H9 (cell line): ENCODE measurements around the gene DOCK7. TPM values are rescaled to one million over a fixed set of nuclear protein-coding genes. Genes with fewer than 3 reads are reported as not detected.

Experiments
- DNase-seq: peaks from one replicate; pipeline ENCODE4 v3.0.0-alpha.2; 2017
- H2AFZ ChIP-seq: one replicate; pipeline ENCODE4 v1.6.1; 2013; ENCODE audit warnings: mild to moderate bottlenecking, low read length, control low read depth, moderate library complexity
- H2AK5ac ChIP-seq: 2 replicates; pipeline ENCODE4 v1.6.1; 2013; ENCODE audit warnings: low read length, control low read depth, mixed read lengths; ENCODE audit not compliant: insufficient read length
- H2BK120ac ChIP-seq: one replicate; pipeline ENCODE4 v1.6.1; 2013; ENCODE audit warnings: low read depth, mild to moderate bottlenecking, low read length, control low read depth, inconsistent platforms; ENCODE audit not compliant: poor library complexity, severe bottlenecking
- H2BK12ac ChIP-seq: 2 replicates; pipeline ENCODE4 v1.6.1; 2013; ENCODE audit warnings: low read length, control low read depth, mixed read lengths, low read depth; ENCODE audit not compliant: insufficient read length
- H2BK15ac ChIP-seq: 2 replicates; pipeline ENCODE4 v1.6.1; 2013; ENCODE audit warnings: low read depth, low read length, control low read depth
- H2BK20ac ChIP-seq: one replicate; pipeline ENCODE4 v1.6.1; 2013; ENCODE audit warnings: low read depth, mild to moderate bottlenecking, low read length, control low read depth, inconsistent platforms; ENCODE audit not compliant: poor library complexity, severe bottlenecking
- H2BK5ac ChIP-seq: 2 replicates; pipeline ENCODE4 v1.6.1; 2013; ENCODE audit warnings: low read length, control low read depth, mixed read lengths; ENCODE audit not compliant: insufficient read length
- H3K14ac ChIP-seq: 2 replicates; pipeline ENCODE4 v1.6.1; 2013; ENCODE audit warnings: low read length, control low read depth; ENCODE audit not compliant: insufficient read depth
- H3K18ac ChIP-seq: 2 replicates; pipeline ENCODE4 v1.6.1; 2013; ENCODE audit warnings: low read depth, mild to moderate bottlenecking, mixed read lengths, low read length, control low read depth; ENCODE audit not compliant: insufficient read length
- H3K23ac ChIP-seq: 2 replicates; pipeline ENCODE4 v1.6.1; 2013; ENCODE audit warnings: low read length, control low read depth, mixed read lengths, low read depth; ENCODE audit not compliant: insufficient read length
- H3K23me2 ChIP-seq: 2 replicates; pipeline ENCODE4 v1.6.1; 2013; ENCODE audit warnings: low read depth, mild to moderate bottlenecking, mixed read lengths, low read length, control low read depth; ENCODE audit not compliant: insufficient read length, poor library complexity, severe bottlenecking
- H3K27ac ChIP-seq: 2 replicates; pipeline ENCODE4 v1.5.1; 2013; ENCODE audit warnings: low read length, control low read depth, mixed read lengths, low read depth; ENCODE audit not compliant: insufficient read length
- H3K27me3 ChIP-seq: 2 replicates; pipeline ENCODE4 v1.6.1; 2013; ENCODE audit warnings: low read length, control low read depth, inconsistent platforms; ENCODE audit not compliant: insufficient read depth
- H3K4ac ChIP-seq: 2 replicates; pipeline ENCODE4 v1.6.1; 2013; ENCODE audit warnings: low read depth, mild to moderate bottlenecking, control low read depth, inconsistent platforms, low read length, moderate library complexity
- H3K4me1 ChIP-seq: 2 replicates; pipeline ENCODE4 v1.6.1; 2013; ENCODE audit warnings: low read length, control low read depth, inconsistent platforms; ENCODE audit not compliant: insufficient read depth
- H3K4me2 ChIP-seq: 2 replicates; pipeline ENCODE4 v1.6.1; 2013; ENCODE audit warnings: low read length, control low read depth, mixed read lengths; ENCODE audit not compliant: insufficient read length, insufficient read depth
- H3K56ac ChIP-seq: 2 replicates; pipeline ENCODE4 v1.6.1; 2013; ENCODE audit warnings: low read depth, mild to moderate bottlenecking, mixed read lengths, low read length, control low read depth; ENCODE audit not compliant: insufficient read length
- H3K79me1 ChIP-seq: 2 replicates; pipeline ENCODE4 v1.6.1; 2013; ENCODE audit warnings: low read depth, mild to moderate bottlenecking, moderate library complexity, low read length, control low read depth, inconsistent platforms; ENCODE audit not compliant: insufficient read depth, poor library complexity, severe bottlenecking
- H3K79me2 ChIP-seq: 2 replicates; pipeline ENCODE4 v1.6.1; 2013; ENCODE audit warnings: low read length, control low read depth, inconsistent platforms; ENCODE audit not compliant: insufficient read depth
- H3K9ac ChIP-seq: 2 replicates; pipeline ENCODE4 v1.6.1; 2013; ENCODE audit warnings: low read length, control low read depth, mixed read lengths; ENCODE audit not compliant: insufficient read length; ENCODE audit errors: extremely low read depth
- H3K9me3 ChIP-seq: one replicate; pipeline ENCODE4 v1.6.1; 2013; ENCODE audit warnings: low read depth, low read length, inconsistent platforms; ENCODE audit not compliant: control insufficient read depth
- H3T11ph ChIP-seq: one replicate; pipeline ENCODE4 v1.6.1; 2013; ENCODE audit warnings: mild to moderate bottlenecking, low read length, control low read depth, inconsistent platforms
- H4K20me1 ChIP-seq: one replicate; pipeline ENCODE4 v1.6.1; 2013; ENCODE audit not compliant: control insufficient read depth, insufficient read length, insufficient read depth
- H4K5ac ChIP-seq: 2 replicates; pipeline ENCODE4 v1.6.1; 2013; ENCODE audit warnings: low read depth, mild to moderate bottlenecking, mixed read lengths, low read length, control low read depth; ENCODE audit not compliant: insufficient read length
- H4K8ac ChIP-seq: replicated peaks from 2 replicates; pipeline ENCODE4 v1.6.1; 2013; ENCODE audit warnings: low read length, control low read depth, mixed read lengths, low read depth; ENCODE audit not compliant: insufficient read length
- H4K91ac ChIP-seq: 2 replicates; pipeline ENCODE4 v1.6.1; 2013; ENCODE audit warnings: low read depth, mild to moderate bottlenecking, moderate library complexity, mixed read lengths, low read length, control low read depth; ENCODE audit not compliant: insufficient read length
- H3K27ac Mint-ChIP-seq, 3 experiments: 2 replicates in 2 of 3; 3 replicates in 1 of 3; pipeline ENCODE4 v1.8.0; 2020 to 2021; ENCODE audit warnings: mixed read lengths in 3 of 3, mild to moderate bottlenecking in 1 of 3, moderate library complexity in 1 of 3
- H3K27me3 Mint-ChIP-seq: 2 replicates; pipeline ENCODE4 v1.8.0; 2021; ENCODE audit warnings: low read depth, mild to moderate bottlenecking, moderate library complexity, mixed read lengths
- H3K36me3 Mint-ChIP-seq, 3 experiments: 2 replicates in 2 of 3; 3 replicates in 1 of 3; pipeline ENCODE4 v1.8.0; 2020 to 2021; ENCODE audit warnings: low read depth in 3 of 3, mixed read lengths in 3 of 3; ENCODE audit not compliant: insufficient read depth in 1 of 3
- H3K4me1 Mint-ChIP-seq, 2 experiments: 2 replicates each; pipeline ENCODE4 v1.8.0; 2020; ENCODE audit warnings: mixed read lengths in 2 of 2
- H3K4me3 Mint-ChIP-seq, 2 experiments: 2 replicates in 1 of 2; 3 replicates in 1 of 2; pipeline ENCODE4 v1.8.0; 2020 to 2021; ENCODE audit warnings: mild to moderate bottlenecking in 2 of 2, mixed read lengths in 2 of 2, moderate library complexity in 1 of 2
- H3K9me3 Mint-ChIP-seq, 2 experiments: 2 replicates in 1 of 2; 3 replicates in 1 of 2; pipeline ENCODE4 v1.8.0; 2020; ENCODE audit warnings: mild to moderate bottlenecking in 2 of 2, mixed read lengths in 2 of 2, moderate library complexity in 1 of 2
- CTCF ChIP-seq: fragments of 200-600 bp; sonication (generic); conservative IDR thresholded peaks from 3 replicates; pipeline ENCODE4 v1.8.0; 2021; ENCODE audit warnings: antibody characterized with exemption, mild to moderate bottlenecking
- total RNA-seq: library from RNA; stranded (reverse); gene quantifications from 2 replicates; pipeline ENCODE4 v1.2.1, GENCODE V29; 2021

The DOCK7 gene
- total RNA-seq, 1 experiment from 2014 or later, result 36.8 TPM

- Mint-ChIP-seq H3K4me1 (peaks cover 17 to 24% of the 10 kb centered on the region in 2 experiments), H3K9me3 (no peaks in the 10 kb centered on the region; a peak in 1 of 5 replicates), H3K36me3 (peaks cover 0 to 4% (median 0%) of the 10 kb centered on the region in 3 experiments; a peak in 2 of 7 replicates), H3K4me3 (no peak overlapping the region), H3K27ac (peak overlapping the region in 1 of 3 experiments; percentile 48; a peak in 1 of 7 replicates), H3K27me3 (no peaks in the 10 kb centered on the region)
- Histone ChIP-seq H3K4me2 (no peak overlapping the region), H3K18ac (no peak overlapping the region), H4K20me1 (no peaks in the 10 kb centered on the region), H3K9me3 (no peaks in the 10 kb centered on the region), H4K5ac (no peak overlapping the region), H3K79me1 (no peaks in the 10 kb centered on the region), H2BK5ac (no peak overlapping the region), H2AFZ (no peak overlapping the region), H3K9ac (no peak overlapping the region), H3T11ph (no peak overlapping the region), H3K27ac (no peak overlapping the region), H2AK5ac (no peak overlapping the region), H2BK120ac (no peak overlapping the region), H3K23me2 (no peaks in the 10 kb centered on the region), H3K4me1 (no peaks in the 10 kb centered on the region), H3K4ac (no peak overlapping the region), H2BK12ac (no peak overlapping the region), H3K56ac (no peak overlapping the region), H3K27me3 (no peaks in the 10 kb centered on the region), H3K23ac (no peak overlapping the region), H4K91ac (no peak overlapping the region), H3K79me2 (no peaks in the 10 kb centered on the region), H2BK15ac (no peak overlapping the region), H2BK20ac (no peak overlapping the region), H3K14ac (no peak overlapping the region), H4K8ac (no peak overlapping the region)
- no peak for DNase-seq
- TF ChIP-seq CTCF, result no peak
These were observed 100.2 kb downstream of the DOCK7 start for GRCh38 chr1:62588000-62588399.
